ENCODE data around the gene CCND3.

DNA sequence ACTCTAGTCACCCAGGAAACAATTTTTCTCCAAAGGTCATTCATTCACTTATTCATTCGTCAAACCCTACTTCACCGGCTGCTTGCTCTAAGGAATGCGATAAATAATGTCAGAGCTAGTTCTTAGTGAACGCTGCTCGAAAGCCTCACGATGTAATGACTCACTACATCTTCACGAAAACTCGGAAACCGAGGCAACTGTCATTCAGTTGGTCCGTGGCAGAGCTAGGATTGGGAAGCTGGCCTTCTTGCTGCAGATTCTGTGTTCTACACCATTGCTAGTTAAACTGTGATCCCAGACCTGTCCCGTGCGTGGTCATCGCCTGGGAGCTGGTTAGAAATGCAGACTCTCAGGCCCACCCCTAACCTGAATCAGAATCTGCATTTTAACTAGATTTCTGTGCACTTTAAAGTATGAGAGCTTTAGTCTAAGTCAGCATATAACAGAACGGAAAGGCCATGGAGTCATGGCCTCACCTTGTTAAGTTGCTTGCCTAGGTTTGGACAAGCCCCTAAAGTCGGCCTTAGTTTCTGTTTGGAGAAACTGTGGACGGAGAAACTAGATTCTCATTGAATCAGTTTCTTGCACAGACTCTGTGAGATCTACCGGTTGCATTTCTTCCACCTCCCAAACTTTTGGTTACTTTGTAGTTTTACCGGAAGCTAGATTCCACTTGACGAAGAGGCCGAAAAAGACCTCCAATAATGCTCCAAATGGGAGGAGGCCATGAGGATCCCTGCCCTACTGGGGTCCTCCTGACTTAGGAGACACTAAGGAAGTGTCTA, 651 bp upstream of the CCND3 start:
- TF ChIP-seq, protein P1, sequence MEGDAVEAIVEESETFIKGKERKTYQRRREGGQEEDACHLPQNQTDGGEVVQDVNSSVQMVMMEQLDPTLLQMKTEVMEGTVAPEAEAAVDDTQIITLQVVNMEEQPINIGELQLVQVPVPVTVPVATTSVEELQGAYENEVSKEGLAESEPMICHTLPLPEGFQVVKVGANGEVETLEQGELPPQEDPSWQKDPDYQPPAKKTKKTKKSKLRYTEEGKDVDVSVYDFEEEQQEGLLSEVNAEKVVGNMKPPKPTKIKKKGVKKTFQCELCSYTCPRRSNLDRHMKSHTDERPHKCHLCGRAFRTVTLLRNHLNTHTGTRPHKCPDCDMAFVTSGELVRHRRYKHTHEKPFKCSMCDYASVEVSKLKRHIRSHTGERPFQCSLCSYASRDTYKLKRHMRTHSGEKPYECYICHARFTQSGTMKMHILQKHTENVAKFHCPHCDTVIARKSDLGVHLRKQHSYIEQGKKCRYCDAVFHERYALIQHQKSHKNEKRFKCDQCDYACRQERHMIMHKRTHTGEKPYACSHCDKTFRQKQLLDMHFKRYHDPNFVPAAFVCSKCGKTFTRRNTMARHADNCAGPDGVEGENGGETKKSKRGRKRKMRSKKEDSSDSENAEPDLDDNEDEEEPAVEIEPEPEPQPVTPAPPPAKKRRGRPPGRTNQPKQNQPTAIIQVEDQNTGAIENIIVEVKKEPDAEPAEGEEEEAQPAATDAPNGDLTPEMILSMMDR (IDR thresholded peaks at IDR 0.05): no peak
- peak; percentile 34 for TF ChIP-seq MAFK (IDR thresholded peaks at IDR 0.05; ENCODE audit: partially characterized antibody)

All from A549 (cell line).